PFSK-1 (cell line): ENCODE data around the gene CNOT4.

ENCODE experiments used
- FOXP2 ChIP-seq: optimal IDR thresholded peaks from 2 replicates; pipeline ENCODE3; 2011; ENCODE audit warnings: borderline replicate concordance, control low read depth, inconsistent platforms; ENCODE audit not compliant: insufficient read depth; ENCODE audit errors: extremely low read length, extremely low read depth
- POLR2AphosphoS5 ChIP-seq: IDR thresholded peaks from 2 replicates; pipeline ENCODE4 v1.6.1; 2012; ENCODE audit warnings: low read depth, mild to moderate bottlenecking, control low read depth, low read length, moderate library complexity
- REST ChIP-seq, 2 experiments: IDR thresholded peaks; 2 replicates each; pipeline versions ENCODE4 v1.6.1 to v1.8.0; 2011 to 2012; ENCODE audit warnings: low read depth in 2 of 2, low read length in 2 of 2, control low read depth in 1 of 2, inconsistent platforms in 1 of 2, mild to moderate bottlenecking in 1 of 2, moderate library complexity in 1 of 2; ENCODE audit not compliant: insufficient read depth in 1 of 2
- SIN3A ChIP-seq: IDR thresholded peaks from 2 replicates; pipeline ENCODE4 v1.6.1; 2012; ENCODE audit warnings: mild to moderate bottlenecking, low read length, moderate library complexity, borderline replicate concordance; ENCODE audit not compliant: insufficient read depth
- TAF1 ChIP-seq: IDR thresholded peaks from 2 replicates; pipeline ENCODE4 v1.6.1; 2012; ENCODE audit warnings: low read length, control low read depth, borderline replicate concordance; ENCODE audit not compliant: insufficient read depth

The CNOT4 gene

DNA sequence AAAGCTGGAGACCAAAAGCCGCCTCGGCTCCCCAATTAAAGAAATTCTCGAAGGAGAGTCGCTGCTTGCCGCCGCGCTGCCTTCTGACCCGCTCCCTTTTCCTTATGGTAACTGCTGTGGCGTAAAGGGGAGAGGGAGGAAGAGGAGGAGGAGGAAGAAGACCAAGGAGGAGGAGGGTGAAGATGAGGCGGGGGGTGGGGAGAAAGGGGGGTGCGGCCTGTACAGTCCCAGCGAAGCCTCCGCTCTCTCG is 388 bp downstream of the CNOT4 start:
- no peak for TF ChIP-seq REST (IDR thresholded peaks at IDR 0.05; ENCODE audit: insufficient read depth in 1 of 2, low read depth in 2 of 2, low read length in 2 of 2)
- no peak for TF ChIP-seq SIN3A
- TF ChIP-seq FOXP2, result no peak
- TF ChIP-seq TAF1, result no peak
- TF ChIP-seq POLR2AphosphoS5, result no peak; the same call in 1 of the 2 replicates

DNA sequence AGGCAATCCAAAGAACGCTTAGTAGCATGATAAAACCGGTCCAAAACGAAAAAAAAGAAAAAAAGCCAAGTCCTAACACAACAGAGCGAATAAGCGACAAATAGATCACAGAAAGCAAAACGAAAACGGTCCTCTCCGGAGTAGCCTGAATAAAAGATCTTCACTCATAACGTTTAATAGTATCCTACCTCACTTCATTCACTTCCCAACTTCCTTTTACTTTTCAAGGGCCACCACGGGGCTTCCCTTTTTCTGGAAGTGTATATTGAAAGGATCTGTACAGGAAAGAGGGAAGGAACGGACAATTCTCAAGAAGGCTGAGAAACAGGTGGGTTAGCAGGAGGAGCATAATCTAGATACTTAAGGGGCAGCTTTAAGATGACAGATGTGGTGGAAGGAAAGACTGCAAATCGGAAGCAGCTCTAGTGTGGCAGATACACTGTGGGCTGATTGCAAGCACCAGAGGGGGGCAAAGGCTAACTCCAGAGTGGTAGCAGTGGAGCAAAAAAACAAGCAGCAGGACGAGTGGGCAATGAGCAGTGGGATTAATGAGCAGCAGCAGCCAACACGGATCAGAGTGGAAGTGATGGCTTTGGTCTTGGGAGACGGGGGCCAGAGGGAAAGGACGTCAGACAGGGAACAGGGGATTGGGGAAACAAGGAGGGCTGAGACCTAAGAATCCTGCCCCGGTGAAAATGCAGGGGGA is 866 bp downstream of the CNOT4 start:
- no peak for TF ChIP-seq FOXP2
- no peak for TF ChIP-seq REST (IDR thresholded peaks at IDR 0.05; ENCODE audit: insufficient read depth in 1 of 2, low read depth in 2 of 2, low read length in 2 of 2)
- no peak for TF ChIP-seq TAF1
- no peak for TF ChIP-seq POLR2AphosphoS5
- TF ChIP-seq SIN3A, result no peak

GRCh38 chr7:135501402-135501801 is 8.5 kb downstream of the CNOT4 start:
- TF ChIP-seq TAF1 (no peak), SIN3A (no peak)

- TF ChIP-seq POLR2AphosphoS5 (no peak), TAF1 (no peak), FOXP2 (no peak), REST (IDR thresholded peaks at IDR 0.05; ENCODE audit: insufficient read depth in 1 of 2, low read depth in 2 of 2, low read length in 2 of 2) (no peak), SIN3A (no peak)
Measured at GRCh38 chr7:135499818-135500217, 10.1 kb downstream of the CNOT4 start.

GRCh38 chr7:135493362-135493761 is 16.5 kb downstream of the CNOT4 start:
- no peak for TF ChIP-seq REST (IDR thresholded peaks at IDR 0.05; ENCODE audit: insufficient read depth in 1 of 2, low read depth in 2 of 2, low read length in 2 of 2)

- TF ChIP-seq TAF1 (no peak), POLR2AphosphoS5 (no peak), REST (IDR thresholded peaks at IDR 0.05; ENCODE audit: insufficient read depth in 1 of 2, low read depth in 2 of 2, low read length in 2 of 2) (no peak), SIN3A (no peak), FOXP2 (no peak)
Measured at GRCh38 chr7:135492151-135492550, 17.8 kb downstream of the CNOT4 start.
